MM.1S (cell line): ENCODE results near the gene MON1B.
"Not testable (repeated sequence)": the region's sequence is repeated elsewhere in the genome, so short reads cannot be mapped to it uniquely, and the experiment has no call there.

Experiments
- DNase-seq: peaks from one replicate; pipeline ENCODE4 v3.0.0-alpha.2; 2015
- H2AFZ ChIP-seq: fragments of 300-600 bp; sonication (generic); 2 replicates; pipeline ENCODE4 v1.6.0; 2016; ENCODE audit warnings: antibody characterized with exemption, low read length
- H3F3A ChIP-seq: fragments of 300-600 bp; sonication (generic); 2 replicates; pipeline ENCODE4 v1.6.1; 2016; ENCODE audit warnings: mild to moderate bottlenecking, antibody characterized with exemption, low read length, moderate library complexity, mixed read lengths; ENCODE audit not compliant: insufficient read depth
- H3K27ac ChIP-seq: fragments of 300-600 bp; sonication (generic); 2 replicates; pipeline ENCODE4 v1.5.1; 2016; ENCODE audit warnings: mild to moderate bottlenecking, low read length
- H3K27me3 ChIP-seq: fragments of 300-600 bp; sonication (generic); replicated peaks from 2 replicates; pipeline ENCODE4 v1.6.0; 2016; ENCODE audit warnings: low read length; ENCODE audit not compliant: insufficient read depth
- H3K36me3 ChIP-seq: fragments of 300-600 bp; sonication (generic); replicated peaks from 2 replicates; pipeline ENCODE4 v1.6.1; 2016; ENCODE audit warnings: mild to moderate bottlenecking, low read length, mixed read lengths; ENCODE audit not compliant: insufficient read depth
- H3K4me1 ChIP-seq: fragments of 300-600 bp; sonication (generic); 2 replicates; pipeline ENCODE4 v1.6.1; 2016; ENCODE audit warnings: low read length, mixed read lengths
- H3K4me2 ChIP-seq: fragments of 300-600 bp; sonication (generic); 2 replicates; pipeline ENCODE4 v1.6.0; 2016; ENCODE audit warnings: low read depth, low read length
- H3K4me3 ChIP-seq: fragments of 300-600 bp; sonication (generic); 2 replicates; pipeline ENCODE4 v1.5.1; 2016; ENCODE audit warnings: low read length, mixed read lengths
- H3K79me2 ChIP-seq: fragments of 300-600 bp; sonication (generic); 2 replicates; pipeline ENCODE4 v1.6.1; 2016; ENCODE audit warnings: mixed run types, low read length, mixed read lengths
- H3K9ac ChIP-seq: fragments of 300-600 bp; sonication (generic); 2 replicates; pipeline ENCODE4 v1.6.1; 2016; ENCODE audit warnings: low read length, mixed read lengths
- H3K9me2 ChIP-seq: fragments of 300-600 bp; sonication (generic); replicated peaks from 2 replicates; pipeline ENCODE4 v1.6.1; 2016; ENCODE audit warnings: mild to moderate bottlenecking, low read length, mixed read lengths; ENCODE audit not compliant: insufficient read depth
- H3K9me3 ChIP-seq: fragments of 300-600 bp; sonication (generic); replicated peaks from 2 replicates; pipeline ENCODE4 v1.6.1; 2016; ENCODE audit warnings: mild to moderate bottlenecking, low read length, mixed read lengths; ENCODE audit not compliant: insufficient read depth
- H4K20me1 ChIP-seq: fragments of 300-600 bp; sonication (generic); 2 replicates; pipeline ENCODE4 v1.6.1; 2016; ENCODE audit warnings: mild to moderate bottlenecking, low read length, moderate library complexity, mixed read lengths; ENCODE audit not compliant: insufficient read depth
- EZH2 ChIP-seq: fragments of 300-600 bp; sonication (generic); optimal IDR thresholded peaks from 2 replicates; pipeline ENCODE3; 2017; ENCODE audit warnings: low read depth, mild to moderate bottlenecking, antibody characterized with exemption, low read length, mixed read lengths
- EZH2phosphoT487 ChIP-seq: fragments of 300-600 bp; sonication (generic); IDR thresholded peaks from 2 replicates; pipeline ENCODE4 v1.6.1; 2018; ENCODE audit warnings: antibody characterized with exemption, low read length
- TF ChIP-seq, protein P1 (sequence below): fragments of 300-600 bp; sonication (generic); IDR thresholded peaks from 2 replicates; pipeline ENCODE4 v1.5.1; 2016; ENCODE audit warnings: antibody characterized with exemption, low read length, mixed read lengths

MON1B gene

DNA sequence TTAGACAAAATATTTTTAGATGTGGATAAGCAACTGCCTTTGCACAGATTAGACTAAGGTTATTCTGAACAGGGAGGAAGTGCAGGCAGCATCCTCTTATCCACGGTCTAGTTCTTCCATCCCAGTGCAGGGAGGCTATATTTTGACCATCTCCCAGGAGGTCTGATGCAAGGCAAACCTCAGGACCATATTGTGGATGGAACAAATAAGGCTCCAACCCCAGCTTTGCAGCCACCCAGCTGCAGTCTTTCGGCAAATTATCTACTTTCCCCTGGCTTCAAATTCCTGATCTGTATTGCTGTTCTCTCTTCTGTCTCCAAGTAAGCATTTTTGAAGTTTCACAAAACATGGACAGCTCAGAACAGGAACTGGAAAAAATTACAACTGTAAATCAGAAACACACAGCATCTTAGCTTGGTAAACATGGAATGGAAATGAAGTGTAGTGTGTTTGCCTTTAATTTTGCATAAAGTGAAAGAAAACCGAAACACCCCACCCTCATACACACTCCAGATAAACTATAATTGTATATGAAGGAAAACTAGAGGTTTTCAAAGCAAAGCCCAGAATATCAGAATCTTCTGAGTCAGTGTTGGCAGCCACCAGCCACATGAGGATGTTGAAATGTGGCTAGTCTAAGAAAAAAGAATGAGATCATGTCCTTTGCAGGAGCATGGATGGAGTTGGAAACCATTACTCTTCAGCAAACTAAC is 33.5 kb upstream of the MON1B start:
- Histone ChIP-seq H2AFZ (no peak overlapping the region), H3K9me2 (no peaks in the 10 kb centered on the region), H3K36me3 (no peaks in the 10 kb centered on the region), H3K27me3 (no peaks in the 10 kb centered on the region), H3K79me2 (no peaks in the 10 kb centered on the region), H3K4me1 (no peaks in the 10 kb centered on the region), H3K4me2 (no peak overlapping the region), H3K9me3 (no peaks in the 10 kb centered on the region), H3K9ac (no peak overlapping the region), H3F3A (no peaks in the 10 kb centered on the region), H3K27ac (no peak overlapping the region), H3K4me3 (no peak overlapping the region), H4K20me1 (no peaks in the 10 kb centered on the region)
- DNase-seq: no peak
- TF ChIP-seq EZH2: no peak
- no peak for TF ChIP-seq EZH2phosphoT487
- TF ChIP-seq, protein P1, sequence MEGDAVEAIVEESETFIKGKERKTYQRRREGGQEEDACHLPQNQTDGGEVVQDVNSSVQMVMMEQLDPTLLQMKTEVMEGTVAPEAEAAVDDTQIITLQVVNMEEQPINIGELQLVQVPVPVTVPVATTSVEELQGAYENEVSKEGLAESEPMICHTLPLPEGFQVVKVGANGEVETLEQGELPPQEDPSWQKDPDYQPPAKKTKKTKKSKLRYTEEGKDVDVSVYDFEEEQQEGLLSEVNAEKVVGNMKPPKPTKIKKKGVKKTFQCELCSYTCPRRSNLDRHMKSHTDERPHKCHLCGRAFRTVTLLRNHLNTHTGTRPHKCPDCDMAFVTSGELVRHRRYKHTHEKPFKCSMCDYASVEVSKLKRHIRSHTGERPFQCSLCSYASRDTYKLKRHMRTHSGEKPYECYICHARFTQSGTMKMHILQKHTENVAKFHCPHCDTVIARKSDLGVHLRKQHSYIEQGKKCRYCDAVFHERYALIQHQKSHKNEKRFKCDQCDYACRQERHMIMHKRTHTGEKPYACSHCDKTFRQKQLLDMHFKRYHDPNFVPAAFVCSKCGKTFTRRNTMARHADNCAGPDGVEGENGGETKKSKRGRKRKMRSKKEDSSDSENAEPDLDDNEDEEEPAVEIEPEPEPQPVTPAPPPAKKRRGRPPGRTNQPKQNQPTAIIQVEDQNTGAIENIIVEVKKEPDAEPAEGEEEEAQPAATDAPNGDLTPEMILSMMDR: no peak

DNA sequence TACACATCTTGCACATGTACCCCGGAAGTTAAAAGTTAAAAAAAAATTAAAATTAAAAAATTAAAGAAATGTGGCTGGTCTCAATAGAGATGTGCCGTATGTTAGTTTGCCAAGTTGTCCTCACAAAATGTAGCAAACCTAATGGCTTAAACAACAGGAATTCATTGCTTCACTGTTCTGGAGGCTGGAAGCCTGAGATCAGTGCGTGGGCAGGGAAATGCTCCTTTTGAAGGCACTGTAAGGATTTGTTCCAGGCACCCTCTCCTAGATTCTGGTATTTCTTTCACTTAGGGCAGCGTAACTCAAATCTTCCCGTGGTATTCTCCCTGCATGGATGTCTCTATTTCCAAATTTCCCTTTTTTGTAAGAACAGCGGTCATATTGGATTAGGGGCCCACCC is 32.7 kb upstream of the MON1B start:
- DNase-seq: no peak
- TF ChIP-seq EZH2phosphoT487 (no peak), EZH2 (no peak)
- TF ChIP-seq, protein P1: no peak
- H3K36me3 ChIP-seq: no peaks in the 10 kb centered on the region
- H3K4me2 ChIP-seq: no peak overlapping the region
- H3K9ac ChIP-seq: no peak overlapping the region
- H3K4me3 ChIP-seq: no peak overlapping the region
- H3K9me2 ChIP-seq: no peaks in the 10 kb centered on the region
- H3K27me3 ChIP-seq: no peaks in the 10 kb centered on the region
- no peaks in the 10 kb centered on the region for H3K4me1 ChIP-seq
- H3F3A ChIP-seq: no peaks in the 10 kb centered on the region
- H3K79me2 ChIP-seq: no peaks in the 10 kb centered on the region
- H4K20me1 ChIP-seq: no peaks in the 10 kb centered on the region
- H3K27ac ChIP-seq: no peak overlapping the region
- no peak overlapping the region for H2AFZ ChIP-seq
- no peaks in the 10 kb centered on the region for H3K9me3 ChIP-seq

DNA sequence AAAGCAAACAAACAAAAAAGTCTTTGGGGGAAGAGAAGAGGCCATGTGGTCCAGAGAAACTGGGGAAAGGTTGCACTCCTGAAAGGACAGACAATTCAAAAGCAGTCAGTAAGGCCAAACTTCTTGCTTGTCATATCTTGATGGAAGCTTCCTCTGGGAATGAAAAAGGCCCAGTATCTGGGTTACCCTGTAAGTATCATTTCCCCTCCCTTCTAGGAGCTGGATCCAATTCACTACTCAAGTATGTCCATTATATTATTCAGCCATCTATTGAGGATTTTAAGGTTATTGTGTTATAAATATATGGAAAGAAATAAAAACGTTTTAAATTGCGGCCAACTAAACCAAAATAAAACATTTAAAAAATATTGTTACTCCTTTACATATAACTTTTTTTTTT is 26.0 kb upstream of the MON1B start:
- H3F3A ChIP-seq: no peaks in the 10 kb centered on the region
- TF ChIP-seq EZH2phosphoT487: no peak
- TF ChIP-seq, protein P1: no peak
- TF ChIP-seq EZH2: no peak
- no peaks in the 10 kb centered on the region for H3K36me3 ChIP-seq
- H3K9me2 ChIP-seq: no peaks in the 10 kb centered on the region
- DNase-seq: no peak
- no peaks in the 10 kb centered on the region for H3K79me2 ChIP-seq
- no peak overlapping the region for H3K9ac ChIP-seq
- no peaks in the 10 kb centered on the region for H3K27me3 ChIP-seq
- no peak overlapping the region for H3K4me3 ChIP-seq
- no peak overlapping the region for H2AFZ ChIP-seq
- H4K20me1 ChIP-seq: no peaks in the 10 kb centered on the region
- H3K4me2 ChIP-seq: no peak overlapping the region
- no peaks in the 10 kb centered on the region for H3K4me1 ChIP-seq
- H3K27ac ChIP-seq: no peak overlapping the region
- H3K9me3 ChIP-seq: no peaks in the 10 kb centered on the region

DNA sequence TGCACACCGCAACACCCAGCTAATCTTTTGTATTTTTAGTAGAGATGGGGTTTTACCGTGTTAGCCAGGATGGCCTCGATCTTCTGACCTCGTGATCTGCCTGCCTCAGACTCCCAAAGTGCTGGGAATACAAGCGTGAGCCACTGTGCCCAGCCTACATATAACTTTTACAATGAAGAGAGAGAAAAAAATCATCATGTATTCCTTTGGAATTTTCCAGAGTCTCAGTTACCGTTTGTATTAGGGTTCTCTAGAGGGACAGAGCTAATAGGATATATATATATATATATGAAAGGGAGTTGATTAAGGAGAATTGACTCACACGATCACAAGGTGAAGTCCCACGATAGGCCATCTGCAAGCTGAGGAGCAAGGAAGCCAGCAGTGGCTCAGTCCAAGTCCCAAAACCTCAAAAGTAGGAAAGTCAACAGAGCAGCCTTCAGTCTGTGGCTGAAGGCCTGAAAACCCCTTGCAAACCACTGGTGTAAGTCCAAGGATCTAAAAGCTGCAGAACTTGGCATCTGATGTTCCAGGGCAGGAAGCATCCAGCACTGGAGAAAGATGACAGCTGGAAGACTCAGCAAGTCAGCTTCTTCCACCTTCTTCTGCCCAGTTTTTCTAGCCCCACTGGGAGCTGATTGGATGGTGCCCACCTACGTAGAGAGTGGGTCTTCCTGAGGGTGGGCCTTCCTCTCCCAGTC is 25.3 kb upstream of the MON1B start:
- not testable (repeated sequence) for H3K4me3 ChIP-seq, H3K4me2 ChIP-seq, H3K9ac ChIP-seq, H3K27ac ChIP-seq, H3F3A ChIP-seq, H3K36me3 ChIP-seq, DNase-seq, H4K20me1 ChIP-seq, H3K9me2 ChIP-seq, H3K4me1 ChIP-seq, H3K79me2 ChIP-seq, H3K9me3 ChIP-seq, H2AFZ ChIP-seq, H3K27me3 ChIP-seq
